H1 (cell line): ENCODE measurements around the gene ANK3. TPM values are rescaled to one million over a fixed set of nuclear protein-coding genes. Genes with fewer than 3 reads are reported as not detected.

Experiments
- PHF8 ChIP-seq: fragments of 200-600 bp; sonication (generic); conservative IDR thresholded peaks from 2 replicates; pipeline ENCODE4 v1.7.1; 2012; ENCODE audit warnings: low read depth, mild to moderate bottlenecking, inconsistent platforms, low read length, moderate library complexity
- RAD21 ChIP-seq, 2 experiments: IDR thresholded peaks in 1 of 2; conservative IDR thresholded peaks in 1 of 2; 2 replicates each; pipeline ENCODE4 v1.6.1; 2011; ENCODE audit warnings: low read depth in 2 of 2, low read length in 2 of 2, improper control_type of control experiment in 1 of 2, inconsistent platforms in 1 of 2, mild to moderate bottlenecking in 1 of 2, moderate library complexity in 1 of 2
- polyA plus RNA-seq, 7 experiments: library from polyadenylated mRNA; depleted of rRNA in 3 of 7; stranded (reverse) in 5 of 7; unstranded in 2 of 7; fragments of >200 nt in 5 of 7; fragments of 200-250 nt in 2 of 7; gene quantifications; 1 replicate in 5 of 7; 2 replicates in 1 of 7; 4 replicates in 1 of 7; pipeline versions ENCODE4 v1.2.1 to v1.2.3, GENCODE V29; 2011 to 2013; ENCODE audit warnings: missing spikeins in 2 of 7, mixed read lengths in 2 of 7
- total RNA-seq: library from RNA; stranded (reverse); fragmentation: NEBNext Ultra II Directional; extraction: Animal tissue kit (Norgen Biotek cat#: 25700); gene quantifications from 2 replicates; pipeline ENCODE4 v1.2.1, GENCODE V29; 2021
- TF ChIP-seq, protein P1 (sequence below): fragments of 300-600 bp; sonication (generic); IDR thresholded peaks from 2 replicates; pipeline ENCODE4 v1.7.1; 2012; ENCODE audit warnings: low read length, moderate library complexity, mild to moderate bottlenecking, inconsistent platforms; ENCODE audit not compliant: insufficient replicate concordance

The ANK3 gene
- total and polyA plus RNA-seq, 2 of the 8 experiments (the other 6 are each of a cell fraction or from before 2014, with no cell fraction given) = 18.1 to 67.9 TPM

GRCh38 chr10:60107308-60107976, 282.2 kb downstream of the ANK3 start (continued):
- TF ChIP-seq, protein P1, sequence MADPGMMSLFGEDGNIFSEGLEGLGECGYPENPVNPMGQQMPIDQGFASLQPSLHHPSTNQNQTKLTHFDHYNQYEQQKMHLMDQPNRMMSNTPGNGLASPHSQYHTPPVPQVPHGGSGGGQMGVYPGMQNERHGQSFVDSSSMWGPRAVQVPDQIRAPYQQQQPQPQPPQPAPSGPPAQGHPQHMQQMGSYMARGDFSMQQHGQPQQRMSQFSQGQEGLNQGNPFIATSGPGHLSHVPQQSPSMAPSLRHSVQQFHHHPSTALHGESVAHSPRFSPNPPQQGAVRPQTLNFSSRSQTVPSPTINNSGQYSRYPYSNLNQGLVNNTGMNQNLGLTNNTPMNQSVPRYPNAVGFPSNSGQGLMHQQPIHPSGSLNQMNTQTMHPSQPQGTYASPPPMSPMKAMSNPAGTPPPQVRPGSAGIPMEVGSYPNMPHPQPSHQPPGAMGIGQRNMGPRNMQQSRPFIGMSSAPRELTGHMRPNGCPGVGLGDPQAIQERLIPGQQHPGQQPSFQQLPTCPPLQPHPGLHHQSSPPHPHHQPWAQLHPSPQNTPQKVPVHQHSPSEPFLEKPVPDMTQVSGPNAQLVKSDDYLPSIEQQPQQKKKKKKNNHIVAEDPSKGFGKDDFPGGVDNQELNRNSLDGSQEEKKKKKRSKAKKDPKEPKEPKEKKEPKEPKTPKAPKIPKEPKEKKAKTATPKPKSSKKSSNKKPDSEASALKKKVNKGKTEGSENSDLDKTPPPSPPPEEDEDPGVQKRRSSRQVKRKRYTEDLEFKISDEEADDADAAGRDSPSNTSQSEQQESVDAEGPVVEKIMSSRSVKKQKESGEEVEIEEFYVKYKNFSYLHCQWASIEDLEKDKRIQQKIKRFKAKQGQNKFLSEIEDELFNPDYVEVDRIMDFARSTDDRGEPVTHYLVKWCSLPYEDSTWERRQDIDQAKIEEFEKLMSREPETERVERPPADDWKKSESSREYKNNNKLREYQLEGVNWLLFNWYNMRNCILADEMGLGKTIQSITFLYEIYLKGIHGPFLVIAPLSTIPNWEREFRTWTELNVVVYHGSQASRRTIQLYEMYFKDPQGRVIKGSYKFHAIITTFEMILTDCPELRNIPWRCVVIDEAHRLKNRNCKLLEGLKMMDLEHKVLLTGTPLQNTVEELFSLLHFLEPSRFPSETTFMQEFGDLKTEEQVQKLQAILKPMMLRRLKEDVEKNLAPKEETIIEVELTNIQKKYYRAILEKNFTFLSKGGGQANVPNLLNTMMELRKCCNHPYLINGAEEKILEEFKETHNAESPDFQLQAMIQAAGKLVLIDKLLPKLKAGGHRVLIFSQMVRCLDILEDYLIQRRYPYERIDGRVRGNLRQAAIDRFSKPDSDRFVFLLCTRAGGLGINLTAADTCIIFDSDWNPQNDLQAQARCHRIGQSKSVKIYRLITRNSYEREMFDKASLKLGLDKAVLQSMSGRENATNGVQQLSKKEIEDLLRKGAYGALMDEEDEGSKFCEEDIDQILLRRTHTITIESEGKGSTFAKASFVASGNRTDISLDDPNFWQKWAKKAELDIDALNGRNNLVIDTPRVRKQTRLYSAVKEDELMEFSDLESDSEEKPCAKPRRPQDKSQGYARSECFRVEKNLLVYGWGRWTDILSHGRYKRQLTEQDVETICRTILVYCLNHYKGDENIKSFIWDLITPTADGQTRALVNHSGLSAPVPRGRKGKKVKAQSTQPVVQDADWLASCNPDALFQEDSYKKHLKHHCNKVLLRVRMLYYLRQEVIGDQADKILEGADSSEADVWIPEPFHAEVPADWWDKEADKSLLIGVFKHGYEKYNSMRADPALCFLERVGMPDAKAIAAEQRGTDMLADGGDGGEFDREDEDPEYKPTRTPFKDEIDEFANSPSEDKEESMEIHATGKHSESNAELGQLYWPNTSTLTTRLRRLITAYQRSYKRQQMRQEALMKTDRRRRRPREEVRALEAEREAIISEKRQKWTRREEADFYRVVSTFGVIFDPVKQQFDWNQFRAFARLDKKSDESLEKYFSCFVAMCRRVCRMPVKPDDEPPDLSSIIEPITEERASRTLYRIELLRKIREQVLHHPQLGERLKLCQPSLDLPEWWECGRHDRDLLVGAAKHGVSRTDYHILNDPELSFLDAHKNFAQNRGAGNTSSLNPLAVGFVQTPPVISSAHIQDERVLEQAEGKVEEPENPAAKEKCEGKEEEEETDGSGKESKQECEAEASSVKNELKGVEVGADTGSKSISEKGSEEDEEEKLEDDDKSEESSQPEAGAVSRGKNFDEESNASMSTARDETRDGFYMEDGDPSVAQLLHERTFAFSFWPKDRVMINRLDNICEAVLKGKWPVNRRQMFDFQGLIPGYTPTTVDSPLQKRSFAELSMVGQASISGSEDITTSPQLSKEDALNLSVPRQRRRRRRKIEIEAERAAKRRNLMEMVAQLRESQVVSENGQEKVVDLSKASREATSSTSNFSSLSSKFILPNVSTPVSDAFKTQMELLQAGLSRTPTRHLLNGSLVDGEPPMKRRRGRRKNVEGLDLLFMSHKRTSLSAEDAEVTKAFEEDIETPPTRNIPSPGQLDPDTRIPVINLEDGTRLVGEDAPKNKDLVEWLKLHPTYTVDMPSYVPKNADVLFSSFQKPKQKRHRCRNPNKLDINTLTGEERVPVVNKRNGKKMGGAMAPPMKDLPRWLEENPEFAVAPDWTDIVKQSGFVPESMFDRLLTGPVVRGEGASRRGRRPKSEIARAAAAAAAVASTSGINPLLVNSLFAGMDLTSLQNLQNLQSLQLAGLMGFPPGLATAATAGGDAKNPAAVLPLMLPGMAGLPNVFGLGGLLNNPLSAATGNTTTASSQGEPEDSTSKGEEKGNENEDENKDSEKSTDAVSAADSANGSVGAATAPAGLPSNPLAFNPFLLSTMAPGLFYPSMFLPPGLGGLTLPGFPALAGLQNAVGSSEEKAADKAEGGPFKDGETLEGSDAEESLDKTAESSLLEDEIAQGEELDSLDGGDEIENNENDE = no peak
- TF ChIP-seq PHF8 = no peak
- TF ChIP-seq RAD21 (IDR thresholded peaks at IDR 0.05 in 1 of 2, conservative IDR thresholded peaks at IDR 0.05 in 1 of 2; ENCODE audit: low read depth in 2 of 2, low read length in 2 of 2) = no peak
